Skeletal muscle satellite cell (primary cell): Measurements from ENCODE around the gene ATP6V1F. TPM values are rescaled to one million over a fixed set of nuclear protein-coding genes. Genes with fewer than 3 reads are reported as not detected.

Source experiments
- H3K27me3 ChIP-seq: 2 replicates; pipeline ENCODE4 v1.7.0; 2013; ENCODE audit warnings: low read length; ENCODE audit not compliant: control insufficient read depth, insufficient read depth
- H3K36me3 ChIP-seq: 2 replicates; pipeline ENCODE4 v1.7.0; 2013; ENCODE audit warnings: mild to moderate bottlenecking, control low read depth, low read length; ENCODE audit not compliant: insufficient read depth
- H3K4me1 ChIP-seq: 2 replicates; pipeline ENCODE4 v1.7.0; 2013; ENCODE audit warnings: low read length; ENCODE audit not compliant: control insufficient read depth, insufficient read depth
- H3K4me2 ChIP-seq: 2 replicates; pipeline ENCODE4 v1.7.0; 2013; ENCODE audit warnings: mild to moderate bottlenecking, low read length
- H3K4me3 ChIP-seq: 2 replicates; pipeline ENCODE4 v1.7.0; 2013; ENCODE audit warnings: low read length
- H3K9ac ChIP-seq: 2 replicates; pipeline ENCODE4 v1.7.0; 2013; ENCODE audit warnings: mild to moderate bottlenecking, low read depth, low read length, moderate library complexity
- H3K9me3 ChIP-seq: replicated peaks from 2 replicates; pipeline ENCODE4 v1.7.0; 2013; ENCODE audit warnings: mild to moderate bottlenecking, control low read depth, low read length
- total RNA-seq: library from RNA; depleted of rRNA; stranded (reverse); fragments of >200 nt; gene quantifications from 2 replicates; pipeline ENCODE4 v1.2.3, GENCODE V29; 2012; rRNA removed

The ATP6V1F gene, protein sequence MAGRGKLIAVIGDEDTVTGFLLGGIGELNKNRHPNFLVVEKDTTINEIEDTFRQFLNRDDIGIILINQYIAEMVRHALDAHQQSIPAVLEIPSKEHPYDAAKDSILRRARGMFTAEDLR
- total RNA-seq = 67.9 and 90.2 TPM in 2 replicates

DNA sequence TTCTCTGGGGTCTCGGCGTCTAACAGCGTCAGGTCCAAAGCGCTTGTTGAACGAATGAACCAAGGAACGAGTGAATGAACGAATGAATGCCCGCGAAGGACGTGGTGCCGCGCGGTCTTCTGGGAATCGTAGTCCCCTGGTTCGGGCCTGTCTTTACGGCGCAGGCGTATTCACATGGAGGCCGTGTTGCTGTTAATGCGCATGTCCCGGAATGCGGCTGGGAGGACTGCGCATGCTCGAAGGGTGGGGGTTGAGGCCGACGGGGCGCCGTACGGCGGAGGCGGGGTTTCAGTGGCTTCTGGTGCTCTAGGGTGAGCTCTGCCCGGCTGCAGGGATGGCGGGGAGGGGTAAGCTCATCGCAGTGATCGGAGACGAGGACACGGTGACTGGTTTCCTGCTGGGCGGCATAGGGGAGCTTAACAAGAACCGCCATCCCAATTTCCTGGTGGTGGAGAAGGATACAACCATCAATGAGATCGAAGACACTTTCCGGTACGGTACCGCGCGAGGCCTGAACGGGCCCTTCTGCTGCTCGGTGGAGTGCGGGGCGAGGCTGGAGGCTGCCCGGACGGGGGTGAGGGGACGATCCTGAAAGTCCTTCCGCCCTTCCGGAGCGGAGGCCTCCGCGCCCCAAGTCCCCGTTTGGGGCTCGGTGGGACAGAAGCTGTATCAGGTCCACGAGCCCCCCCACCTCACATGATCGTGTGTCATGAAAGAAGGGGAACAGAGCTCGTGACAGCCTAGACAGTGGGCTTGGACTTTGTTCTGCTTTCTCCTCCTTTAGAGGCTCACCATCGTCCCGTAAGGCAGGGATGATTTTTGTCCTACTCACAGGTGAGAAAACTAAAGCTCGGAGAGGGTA lies at the start of gene ATP6V1F:
Gene ATP6V1F (plus strand): TSS at position 286 of the 862 bp plus-strand sequence. CDS start 49 bp downstream, at position 335.
- Histone ChIP-seq H3K9me3 (no peaks in the 10 kb centered on the region), H3K27me3 (no peaks in the 10 kb centered on the region), H3K4me3 (peak within 1 kb of the TSS; percentile 83), H3K4me2 (peak within 1 kb of the TSS; percentile 89), H3K36me3 (peaks cover 37% of the 10 kb centered on the region), H3K9ac (peak within 1 kb of the TSS; percentile 91), H3K4me1 (peaks cover 5% of the 10 kb centered on the region)

DNA sequence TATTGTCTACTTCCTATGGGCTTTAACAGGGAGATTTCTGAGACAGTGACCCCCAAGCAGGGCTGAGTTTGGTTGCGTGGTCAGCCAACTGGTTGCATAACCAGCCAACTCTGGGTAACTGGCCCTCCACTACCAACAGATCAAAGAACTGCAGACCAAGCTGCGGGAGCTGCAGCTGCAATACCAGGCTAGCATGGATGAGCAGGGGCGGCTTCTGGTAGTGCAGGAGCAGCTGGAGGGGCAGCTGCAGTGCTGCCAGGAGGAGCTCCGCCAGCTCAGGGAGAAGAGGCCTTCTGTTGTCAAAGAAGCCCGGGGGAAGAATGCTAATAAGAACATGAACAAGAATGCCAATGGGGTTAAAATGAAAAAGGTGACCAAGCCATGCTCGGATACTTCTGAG lies 48.2 kb upstream of the ATP6V1F start:
- no peak overlapping the region for H3K4me3 ChIP-seq
- no peaks in the 10 kb centered on the region for H3K4me1 ChIP-seq
- no peak overlapping the region for H3K9ac ChIP-seq
- no peaks in the 10 kb centered on the region for H3K9me3 ChIP-seq
- H3K27me3 ChIP-seq = peaks cover 10% of the 10 kb centered on the region
- H3K36me3 ChIP-seq = no peaks in the 10 kb centered on the region
- H3K4me2 ChIP-seq = no peak overlapping the region

DNA sequence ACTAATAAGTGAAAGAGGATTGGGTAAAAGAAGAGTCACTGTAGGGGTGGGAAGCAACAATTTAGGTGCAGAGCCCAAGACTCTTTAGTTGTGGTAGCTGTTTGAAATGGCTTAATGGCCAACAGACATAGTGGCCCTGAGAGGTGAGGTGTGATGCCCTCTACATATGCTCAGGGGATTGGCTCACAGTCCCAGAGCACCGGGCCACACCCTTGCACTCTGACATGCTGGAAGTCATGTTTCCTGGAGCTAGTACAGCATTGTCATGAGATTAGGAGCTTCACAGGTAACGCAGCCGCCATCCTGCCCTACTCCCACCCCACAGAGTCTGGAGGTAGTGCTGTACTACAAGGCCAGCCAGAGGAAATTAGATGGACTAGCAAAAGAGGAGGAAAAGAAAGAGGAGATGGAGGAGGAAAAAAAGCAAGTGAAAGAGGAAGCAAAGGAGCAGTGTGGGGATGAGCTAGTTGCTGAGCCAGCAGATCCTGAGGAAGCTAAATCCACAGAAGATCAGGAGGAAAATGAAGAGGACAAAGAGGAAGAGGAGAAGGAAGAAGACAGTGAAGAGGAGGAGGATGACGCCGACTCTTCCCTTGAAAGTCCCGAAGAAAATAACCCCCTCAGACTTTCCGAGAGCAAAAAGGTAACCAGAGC lies 47.2 kb upstream of the ATP6V1F start:
- H3K9ac ChIP-seq = no peak overlapping the region
- H3K4me3 ChIP-seq = no peak overlapping the region
- H3K4me2 ChIP-seq = no peak overlapping the region
- peaks cover 14% of the 10 kb centered on the region for H3K27me3 ChIP-seq
- H3K36me3 ChIP-seq = no peaks in the 10 kb centered on the region
- no peaks in the 10 kb centered on the region for H3K4me1 ChIP-seq
- H3K9me3 ChIP-seq = no peaks in the 10 kb centered on the region

- Histone ChIP-seq H3K4me3 (no peak overlapping the region), H3K27me3 (peaks cover 22% of the 10 kb centered on the region), H3K4me2 (no peak overlapping the region), H3K9ac (no peak overlapping the region), H3K9me3 (no peaks in the 10 kb centered on the region), H3K36me3 (no peaks in the 10 kb centered on the region), H3K4me1 (no peaks in the 10 kb centered on the region)
These were observed 44.0 kb upstream of the ATP6V1F start for GRCh38 chr7:128818694-128819093.

DNA sequence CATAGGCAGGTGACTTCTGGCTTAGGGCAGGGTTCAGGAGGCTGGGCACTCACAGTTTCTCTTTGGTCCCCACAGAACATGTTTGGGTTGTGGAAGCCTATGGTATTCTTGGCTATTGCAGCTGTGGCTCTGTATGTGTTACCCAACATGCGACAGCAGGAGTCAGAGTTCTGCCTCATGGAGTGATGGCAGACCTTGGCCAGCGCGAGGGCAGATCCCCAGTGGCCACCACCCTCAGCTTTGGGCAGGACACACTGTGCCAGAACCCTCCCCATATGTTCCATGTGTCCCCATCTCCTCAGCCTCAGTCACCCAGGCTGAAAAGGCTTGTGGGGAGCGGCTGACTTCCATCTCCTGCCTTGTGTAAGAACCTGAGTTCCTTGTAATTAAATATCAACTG lies 40.9 kb upstream of the ATP6V1F start:
- no peak overlapping the region for H3K4me3 ChIP-seq
- H3K9me3 ChIP-seq = no peaks in the 10 kb centered on the region
- H3K4me1 ChIP-seq = peaks cover 1% of the 10 kb centered on the region
- H3K36me3 ChIP-seq = no peaks in the 10 kb centered on the region
- H3K4me2 ChIP-seq = no peak overlapping the region
- H3K9ac ChIP-seq = no peak overlapping the region
- peaks cover 18% of the 10 kb centered on the region for H3K27me3 ChIP-seq

DNA sequence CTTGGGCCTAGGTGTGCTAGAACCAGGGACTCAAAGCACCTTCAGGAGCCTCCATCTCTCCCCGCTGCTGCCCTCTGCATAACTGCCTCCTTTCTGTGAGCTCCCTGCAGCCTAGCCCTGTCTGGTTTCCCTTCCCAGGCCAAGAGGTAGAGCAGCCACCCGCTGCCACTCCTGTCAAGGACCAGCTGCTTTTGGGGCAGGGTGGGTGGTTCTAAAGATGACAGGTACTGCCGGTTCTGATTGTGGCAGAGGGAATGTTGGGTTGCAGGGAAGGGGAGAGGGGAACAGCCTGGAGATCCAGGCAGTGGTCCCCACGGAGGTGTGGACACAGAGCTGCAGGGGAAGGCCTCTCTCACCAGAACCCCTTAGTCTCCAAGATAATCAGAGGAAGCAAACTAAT lies 36.1 kb upstream of the ATP6V1F start:
- H3K4me1 ChIP-seq = peaks cover 32% of the 10 kb centered on the region
- H3K4me2 ChIP-seq = no peak overlapping the region
- peaks cover 3% of the 10 kb centered on the region for H3K27me3 ChIP-seq
- H3K9me3 ChIP-seq = no peaks in the 10 kb centered on the region
- peak overlapping the region; percentile 34 for H3K9ac ChIP-seq
- H3K36me3 ChIP-seq = no peaks in the 10 kb centered on the region
- no peak overlapping the region for H3K4me3 ChIP-seq

GRCh38 chr7:128826916-128827247 lies 35.8 kb upstream of the ATP6V1F start:
- H3K4me3 ChIP-seq = no peak overlapping the region
- H3K9ac ChIP-seq = peak overlapping the region; percentile 34
- no peaks in the 10 kb centered on the region for H3K36me3 ChIP-seq
- no peaks in the 10 kb centered on the region for H3K27me3 ChIP-seq
- no peaks in the 10 kb centered on the region for H3K9me3 ChIP-seq
- H3K4me2 ChIP-seq = peak overlapping the region; percentile 68
- peaks cover 32% of the 10 kb centered on the region for H3K4me1 ChIP-seq

DNA sequence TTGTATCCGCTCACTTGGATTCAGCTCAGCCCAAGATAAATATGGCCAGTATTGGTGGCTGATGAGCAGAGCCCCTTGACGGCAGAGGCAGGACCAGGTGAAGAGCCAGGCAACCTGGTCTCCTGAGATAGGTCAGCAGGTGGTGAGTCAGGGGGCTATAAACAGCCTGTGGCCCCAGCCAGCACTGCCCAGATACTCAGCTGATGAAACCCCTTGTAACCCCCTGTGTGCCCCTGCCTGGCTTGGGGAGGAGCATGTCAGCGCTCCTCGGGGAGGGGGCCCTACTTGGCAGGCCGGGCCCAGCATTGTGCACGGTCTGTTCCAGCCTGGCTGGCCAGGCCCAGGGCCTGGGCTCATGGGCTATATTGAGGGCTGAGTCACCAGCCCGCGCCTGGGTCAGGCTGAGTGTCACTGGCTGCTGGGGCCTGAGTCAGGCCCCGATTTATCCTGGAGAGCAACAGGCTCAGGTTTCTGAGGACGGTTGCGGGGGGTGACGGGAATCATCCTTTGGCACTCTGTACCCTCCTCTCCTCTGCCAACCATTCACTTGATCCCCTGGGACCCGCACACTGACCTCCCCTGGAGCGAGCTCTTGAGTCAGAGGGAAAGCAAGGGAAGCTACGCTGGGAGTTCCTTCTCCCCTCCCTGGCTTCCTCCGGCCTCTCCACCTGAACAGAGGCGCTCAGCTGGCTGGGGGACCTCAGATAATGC lies 35.3 kb upstream of the ATP6V1F start:
- H3K36me3 ChIP-seq = no peaks in the 10 kb centered on the region
- peaks cover 34% of the 10 kb centered on the region for H3K4me1 ChIP-seq
- peak overlapping the region; percentile 51 for H3K9ac ChIP-seq
- no peaks in the 10 kb centered on the region for H3K27me3 ChIP-seq
- H3K4me3 ChIP-seq = peak overlapping the region; percentile 51
- no peaks in the 10 kb centered on the region for H3K9me3 ChIP-seq
- peak overlapping the region; percentile 68 for H3K4me2 ChIP-seq

DNA sequence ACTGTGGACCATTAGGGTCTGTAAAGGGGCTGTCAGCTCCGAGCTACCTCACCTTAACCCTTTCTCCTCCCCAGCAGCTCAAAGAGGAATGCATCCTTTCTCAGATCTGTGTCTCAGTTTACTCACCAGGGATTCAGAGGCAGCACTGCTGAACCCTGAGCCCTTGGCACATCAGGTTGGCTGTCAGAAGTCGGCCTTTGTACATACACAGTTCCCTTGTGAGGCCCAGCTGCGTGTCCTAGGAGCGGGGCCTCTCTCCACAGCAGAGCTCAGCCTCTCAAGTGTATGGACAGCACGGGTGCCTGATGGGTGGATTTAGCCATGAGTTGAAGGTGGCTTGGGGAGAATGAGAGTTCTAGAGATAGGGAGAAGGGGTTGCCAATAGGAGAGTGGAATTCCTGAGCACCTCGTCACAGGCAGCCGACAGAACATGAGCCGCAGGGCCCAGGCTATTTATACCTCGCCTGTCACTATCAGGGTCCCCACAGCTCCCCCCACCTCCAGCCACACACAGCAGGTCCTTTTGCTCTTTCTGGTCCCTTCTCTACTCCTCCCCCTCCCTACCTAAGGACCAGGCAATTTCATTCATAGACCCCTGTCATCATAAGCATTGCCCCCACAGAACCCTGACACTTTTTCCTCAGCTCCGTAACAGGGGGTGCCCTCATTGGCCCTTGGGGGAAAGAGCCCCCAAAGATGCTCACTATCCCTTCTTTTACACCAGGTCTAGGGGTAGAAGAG lies 34.5 kb upstream of the ATP6V1F start:
- Histone ChIP-seq H3K4me3 (peak overlapping the region; percentile 51), H3K4me2 (peak overlapping the region; percentile 68), H3K9ac (peak overlapping the region; percentile 51), H3K36me3 (no peaks in the 10 kb centered on the region), H3K4me1 (peaks cover 41% of the 10 kb centered on the region), H3K27me3 (no peaks in the 10 kb centered on the region), H3K9me3 (no peaks in the 10 kb centered on the region)

DNA sequence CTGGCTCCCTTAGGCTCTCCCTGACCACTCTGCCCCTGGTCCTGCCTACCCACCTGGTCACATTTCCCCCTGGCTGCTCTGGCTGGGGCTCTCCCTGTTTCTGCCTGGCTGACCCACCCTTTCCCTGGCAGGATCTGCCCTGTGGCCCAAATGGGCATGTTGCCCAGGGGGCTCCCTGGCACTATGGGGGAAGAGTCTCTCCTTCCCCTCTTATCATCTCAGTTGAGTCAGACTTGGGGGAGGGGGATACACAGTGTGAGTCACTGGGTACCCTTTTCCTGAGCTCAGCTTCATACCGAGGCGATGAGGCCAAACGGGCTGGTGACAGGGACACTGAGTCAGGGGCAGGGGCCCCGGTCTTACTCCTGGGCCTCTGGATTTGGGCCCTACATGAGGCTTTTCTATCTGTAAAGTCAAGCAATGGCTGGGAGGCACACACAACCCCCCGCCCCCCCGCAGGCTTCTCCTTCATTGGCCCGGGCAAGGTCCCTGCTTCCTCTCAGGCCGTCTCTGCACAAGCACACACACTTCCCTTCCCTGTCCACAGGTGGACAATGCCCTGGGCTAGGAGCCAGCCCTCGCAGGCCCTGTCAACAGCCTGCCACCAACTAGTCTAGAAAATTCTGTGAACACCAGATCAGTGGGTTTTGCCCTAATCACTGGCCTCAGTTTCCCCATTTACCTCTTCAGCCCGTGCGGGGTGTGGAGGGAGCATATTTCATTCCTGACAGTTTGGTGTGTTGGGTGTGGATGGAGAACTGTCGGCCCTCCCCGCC lies 33.1 kb upstream of the ATP6V1F start:
- no peaks in the 10 kb centered on the region for H3K27me3 ChIP-seq
- H3K4me1 ChIP-seq = peaks cover 54% of the 10 kb centered on the region
- peak overlapping the region; percentile 79 for H3K4me2 ChIP-seq
- no peaks in the 10 kb centered on the region for H3K36me3 ChIP-seq
- no peaks in the 10 kb centered on the region for H3K9me3 ChIP-seq
- H3K4me3 ChIP-seq = peak overlapping the region; percentile 62
- peak overlapping the region; percentile 56 for H3K9ac ChIP-seq
